ENCODE measurements around the gene MGLL.
"Not testable (repeated sequence)": the region's sequence is repeated elsewhere in the genome, so short reads cannot be mapped to it uniquely, and the experiment has no call there.

Gene MGLL

DNA sequence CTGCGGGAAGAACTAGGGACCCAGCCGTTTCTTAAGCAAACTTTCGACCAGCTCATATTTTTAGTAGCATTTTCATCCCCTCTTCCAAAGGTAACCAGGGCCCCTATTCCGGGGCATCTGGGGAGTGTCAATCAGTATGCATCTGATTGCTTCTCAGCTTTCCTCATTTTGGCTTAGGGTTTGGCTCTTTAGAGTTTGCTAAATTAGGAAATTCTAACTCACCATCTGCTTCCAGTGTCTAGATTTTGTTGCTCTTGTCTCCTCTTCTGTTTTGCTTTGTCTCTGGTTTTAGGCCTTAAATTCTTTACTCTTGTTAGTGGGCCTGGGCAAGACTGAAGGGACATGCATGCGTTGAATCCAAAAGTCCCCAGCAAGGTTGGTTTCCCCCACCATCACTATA, 159.2 kb downstream of the MGLL start:
- Histone ChIP-seq H3K36me3 (ENCODE audit: insufficient read depth, low read length) (peaks cover 2% of the 10 kb centered on the region; the same call in 1 of the 2 replicates), H3K9ac (ENCODE audit: low read depth, low read length) (no peak overlapping the region), H3K4me1 (ENCODE audit: insufficient read depth, low read length) (no peaks in the 10 kb centered on the region)

GRCh38 chr3:127662001-127662469, 160.3 kb downstream of the MGLL start:
- Histone ChIP-seq H3K36me3 (ENCODE audit: insufficient read depth, low read length) (peaks cover 2% of the 10 kb centered on the region; the same call in 1 of the 2 replicates), H3K9me3 (ENCODE audit: control insufficient read depth, insufficient read depth, low read length) (no peaks in the 10 kb centered on the region), H3K9ac (ENCODE audit: low read depth, low read length) (no peak overlapping the region), H3K4me1 (ENCODE audit: insufficient read depth, low read length) (no peaks in the 10 kb centered on the region)

More for the DNA sequence above, 159.2 kb downstream of the MGLL start:
- H3K9me3 ChIP-seq (ENCODE audit: control insufficient read depth, insufficient read depth, low read length): no peaks in the 10 kb centered on the region

DNA sequence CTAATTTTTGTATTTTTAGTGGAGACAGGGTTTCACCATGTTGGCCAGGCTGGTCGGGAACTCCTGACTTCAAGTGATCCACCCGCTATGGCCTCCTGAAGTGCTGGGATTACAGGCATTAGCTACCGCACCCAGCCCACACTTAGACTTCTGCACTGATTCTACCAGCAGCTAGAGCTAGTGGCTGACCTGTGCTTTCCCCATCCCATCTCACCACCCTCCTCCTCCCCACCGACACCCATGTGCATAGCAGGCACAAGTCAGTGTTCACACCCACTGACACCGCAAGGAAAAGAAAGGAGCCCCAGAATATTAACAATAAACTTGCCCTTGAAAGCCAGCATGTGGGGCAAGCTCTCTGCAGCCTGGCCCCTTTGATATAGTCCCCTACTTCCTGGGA, 160.7 kb downstream of the MGLL start:
- Histone ChIP-seq H3K9me3 (ENCODE audit: control insufficient read depth, insufficient read depth, low read length) (no peaks in the 10 kb centered on the region), H3K36me3 (ENCODE audit: insufficient read depth, low read length) (peaks cover 2% of the 10 kb centered on the region; the same call in 1 of the 2 replicates), H3K4me1 (ENCODE audit: insufficient read depth, low read length) (no peaks in the 10 kb centered on the region), H3K9ac (ENCODE audit: low read depth, low read length) (no peak overlapping the region)

DNA sequence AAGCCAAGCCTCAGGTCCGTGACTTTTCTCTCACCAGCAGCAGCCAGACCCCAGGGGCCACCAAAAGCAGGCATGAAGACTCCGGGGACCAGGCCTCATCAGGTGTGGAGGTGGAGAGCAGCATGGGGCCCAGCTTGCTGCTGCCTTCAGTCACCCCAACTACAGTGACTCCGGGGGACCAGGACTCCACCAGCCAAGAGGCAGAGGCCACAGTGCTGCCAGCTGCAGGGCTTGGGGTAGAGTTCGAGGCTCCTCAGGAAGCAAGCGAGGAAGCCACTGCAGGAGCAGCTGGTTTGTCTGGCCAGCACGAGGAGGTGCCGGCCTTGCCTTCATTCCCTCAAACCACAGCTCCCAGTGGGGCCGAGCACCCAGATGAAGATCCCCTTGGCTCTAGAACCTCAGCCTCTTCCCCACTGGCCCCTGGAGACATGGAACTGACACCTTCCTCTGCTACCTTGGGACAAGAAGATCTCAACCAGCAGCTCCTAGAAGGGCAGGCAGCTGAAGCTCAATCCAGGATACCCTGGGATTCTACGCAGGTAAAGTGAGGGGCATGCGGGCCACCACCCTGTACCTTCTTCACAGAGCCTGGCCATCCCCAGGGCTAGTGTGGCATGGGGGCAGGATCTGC, 161.6 kb downstream of the MGLL start:
- peaks cover 1% of the 10 kb centered on the region; the same call in 1 of the 2 replicates for H3K36me3 ChIP-seq (ENCODE audit: insufficient read depth, low read length)
- H3K9ac ChIP-seq (ENCODE audit: low read depth, low read length): no peak overlapping the region
- H3K9me3 ChIP-seq (ENCODE audit: control insufficient read depth, insufficient read depth, low read length): no peaks in the 10 kb centered on the region
- peaks cover 4% of the 10 kb centered on the region; the same call in 1 of the 2 replicates for H3K4me1 ChIP-seq (ENCODE audit: insufficient read depth, low read length)

- no peaks in the 10 kb centered on the region for H3K36me3 ChIP-seq (ENCODE audit: insufficient read depth, low read length)
- H3K4me1 ChIP-seq (ENCODE audit: insufficient read depth, low read length): peaks cover 9% of the 10 kb centered on the region; the same call in 1 of the 2 replicates
- no peak overlapping the region for H3K9ac ChIP-seq (ENCODE audit: low read depth, low read length)
- no peaks in the 10 kb centered on the region for H3K9me3 ChIP-seq (ENCODE audit: control insufficient read depth, insufficient read depth, low read length)
These were observed 164.1 kb downstream of the MGLL start for GRCh38 chr3:127658234-127658633.

DNA sequence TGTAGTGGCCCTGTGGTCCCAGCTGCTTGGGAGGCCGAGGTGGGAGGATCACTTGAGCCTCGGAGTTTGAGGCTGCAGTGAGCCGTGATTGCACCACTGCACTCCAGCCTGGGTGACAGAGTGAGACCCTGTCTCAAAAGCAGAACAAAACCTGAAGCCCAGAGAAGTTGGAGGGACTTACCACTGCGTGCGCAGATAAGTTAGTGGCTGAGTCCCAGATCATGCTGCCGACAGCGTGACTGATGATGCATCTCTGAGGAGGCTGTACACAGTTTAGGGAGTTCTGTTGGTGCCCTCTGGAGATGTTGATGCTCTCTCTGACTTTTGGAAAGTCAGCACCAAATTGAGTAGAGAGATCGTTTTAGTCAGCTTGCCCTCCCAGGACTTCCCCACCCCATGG, 165.4 kb downstream of the MGLL start:
- Histone ChIP-seq H3K36me3 (ENCODE audit: insufficient read depth, low read length) (no peaks in the 10 kb centered on the region), H3K4me1 (ENCODE audit: insufficient read depth, low read length) (peaks cover 9% of the 10 kb centered on the region; the same call in 1 of the 2 replicates), H3K9ac (ENCODE audit: low read depth, low read length) (no peak overlapping the region), H3K9me3 (ENCODE audit: control insufficient read depth, insufficient read depth, low read length) (no peaks in the 10 kb centered on the region)

- Histone ChIP-seq H3K9me3 (ENCODE audit: control insufficient read depth, insufficient read depth, low read length) (no peaks in the 10 kb centered on the region), H3K9ac (ENCODE audit: low read depth, low read length) (no peak overlapping the region), H3K36me3 (ENCODE audit: insufficient read depth, low read length) (no peaks in the 10 kb centered on the region), H3K4me1 (ENCODE audit: insufficient read depth, low read length) (peaks cover 9% of the 10 kb centered on the region; the same call in 1 of the 2 replicates)
These were observed 166.7 kb downstream of the MGLL start for GRCh38 chr3:127655641-127656040.

DNA sequence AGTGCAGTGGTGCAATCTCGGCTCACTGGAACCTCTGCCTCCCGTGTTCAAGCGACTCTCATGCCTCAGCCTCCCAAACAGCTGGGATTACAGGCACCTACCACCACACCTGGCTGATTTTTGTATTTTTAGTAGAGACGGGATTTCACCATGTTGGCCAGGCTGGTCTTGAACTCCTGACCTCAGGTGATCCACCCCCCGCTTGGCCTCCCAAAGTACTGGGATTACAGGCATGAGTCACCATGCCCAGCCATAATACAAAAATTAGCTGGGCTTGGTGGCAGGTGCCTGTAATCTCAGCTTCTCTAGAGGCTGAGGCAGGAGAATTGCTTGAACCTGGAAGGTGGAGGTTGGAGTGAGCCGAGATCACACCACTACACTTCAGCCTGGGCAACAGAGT, 167.3 kb downstream of the MGLL start:
- not testable (repeated sequence) for H3K36me3 ChIP-seq (ENCODE audit: insufficient read depth, low read length); H3K4me1 ChIP-seq (ENCODE audit: insufficient read depth, low read length); H3K9ac ChIP-seq (ENCODE audit: low read depth, low read length); H3K9me3 ChIP-seq (ENCODE audit: control insufficient read depth, insufficient read depth, low read length)

DNA sequence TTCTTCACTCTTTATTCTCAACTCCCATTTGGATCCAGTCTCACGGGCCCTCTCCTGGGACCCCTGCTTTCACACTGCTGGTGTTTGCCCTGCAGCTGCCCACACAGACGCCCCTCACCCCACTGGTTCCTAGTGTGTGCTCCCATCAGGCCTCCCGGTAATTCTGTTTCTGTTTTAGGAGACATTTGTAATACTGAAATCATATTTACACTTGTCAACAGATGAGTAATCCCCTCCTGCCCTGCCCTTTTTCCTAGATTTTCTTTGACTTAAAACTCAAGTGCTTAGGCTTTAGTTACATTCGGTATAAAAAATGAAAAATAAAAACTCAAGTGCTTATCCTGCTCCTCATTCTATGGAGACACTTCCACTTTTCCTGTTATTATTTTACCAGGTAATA, 167.9 kb downstream of the MGLL start:
- H3K36me3 ChIP-seq (ENCODE audit: insufficient read depth, low read length): no peaks in the 10 kb centered on the region
- peaks cover 9% of the 10 kb centered on the region; the same call in 1 of the 2 replicates for H3K4me1 ChIP-seq (ENCODE audit: insufficient read depth, low read length)
- H3K9me3 ChIP-seq (ENCODE audit: control insufficient read depth, insufficient read depth, low read length): no peaks in the 10 kb centered on the region
- H3K9ac ChIP-seq (ENCODE audit: low read depth, low read length): no peak overlapping the region

DNA sequence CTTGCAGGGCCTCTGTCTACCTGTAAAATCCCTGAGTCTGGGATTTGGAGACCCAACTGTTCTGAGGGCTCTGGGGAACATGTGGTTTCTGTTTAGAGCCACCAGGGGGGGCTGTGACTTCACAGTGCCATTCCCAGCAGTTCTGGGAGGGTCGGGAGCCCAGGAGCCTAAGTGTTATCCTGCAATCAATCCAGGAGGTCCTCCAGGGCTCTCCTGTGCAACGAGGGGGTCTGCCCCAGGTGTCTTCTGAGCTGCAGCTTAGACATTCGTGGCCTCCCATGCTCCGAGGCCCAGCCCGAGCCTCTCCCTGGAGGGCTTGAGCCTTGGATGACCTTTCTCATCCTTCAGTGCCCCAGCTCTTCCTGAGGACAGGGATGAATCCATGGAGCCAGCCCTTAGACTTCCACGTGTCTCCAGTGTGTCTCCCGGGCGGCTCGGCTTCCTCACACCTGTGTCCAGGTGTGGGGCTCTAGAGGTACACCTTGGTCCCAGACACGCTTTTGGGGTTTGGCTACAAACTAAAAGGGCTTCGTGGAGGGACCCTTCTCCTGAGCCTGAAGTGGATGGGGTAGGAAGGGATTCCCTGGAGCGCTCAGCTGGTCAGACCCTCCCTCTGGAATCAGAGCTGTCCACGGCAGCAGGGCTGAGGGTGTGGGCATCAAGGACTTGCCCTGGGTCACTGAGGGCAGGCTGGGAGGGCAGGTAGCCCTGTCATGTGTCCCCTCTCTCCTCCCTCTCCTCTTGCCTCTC, 169.9 kb downstream of the MGLL start:
- Histone ChIP-seq H3K9me3 (ENCODE audit: control insufficient read depth, insufficient read depth, low read length) (no peaks in the 10 kb centered on the region), H3K36me3 (ENCODE audit: insufficient read depth, low read length) (no peaks in the 10 kb centered on the region), H3K4me1 (ENCODE audit: insufficient read depth, low read length) (peaks cover 9% of the 10 kb centered on the region; the same call in 1 of the 2 replicates), H3K9ac (ENCODE audit: low read depth, low read length) (no peak overlapping the region)

DNA sequence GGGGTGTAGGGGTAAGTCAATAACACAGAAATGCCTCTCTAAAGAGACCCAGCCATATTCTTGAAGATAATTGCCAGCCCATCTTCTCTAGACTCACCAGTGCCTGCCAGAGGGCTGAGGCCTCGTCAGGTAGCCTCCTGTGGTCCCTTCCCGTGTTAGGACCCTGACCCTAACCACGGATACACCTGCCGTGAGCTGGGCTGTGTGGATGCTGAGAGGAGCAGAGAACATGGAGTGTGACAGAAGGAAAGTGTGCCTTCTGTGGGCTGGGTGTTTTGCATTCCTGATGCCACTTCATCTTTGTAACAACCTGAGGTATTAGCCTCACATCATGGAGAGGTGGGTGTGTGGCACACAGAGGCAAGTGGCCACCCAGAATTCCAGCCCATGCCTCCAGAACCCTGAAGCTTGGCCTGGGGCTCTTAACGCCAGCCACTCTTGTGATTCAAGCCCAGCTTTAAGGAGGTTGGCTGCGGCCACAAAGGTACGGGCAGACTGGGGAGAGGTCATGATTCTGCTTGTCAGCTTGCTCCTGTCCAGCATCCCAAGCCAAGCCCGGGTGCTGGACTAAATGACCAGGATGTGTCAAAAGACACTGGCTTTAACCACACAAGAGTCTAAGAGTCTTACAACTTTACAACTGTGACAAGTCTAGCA, 170.7 kb downstream of the MGLL start:
- no peaks in the 10 kb centered on the region for H3K36me3 ChIP-seq (ENCODE audit: insufficient read depth, low read length)
- H3K9ac ChIP-seq (ENCODE audit: low read depth, low read length): no peak overlapping the region
- no peaks in the 10 kb centered on the region for H3K9me3 ChIP-seq (ENCODE audit: control insufficient read depth, insufficient read depth, low read length)
- H3K4me1 ChIP-seq (ENCODE audit: insufficient read depth, low read length): peaks cover 9% of the 10 kb centered on the region; the same call in 1 of the 2 replicates

GRCh38 chr3:127650236-127650635, 172.1 kb downstream of the MGLL start:
- Histone ChIP-seq H3K9ac (ENCODE audit: low read depth, low read length) (no peak overlapping the region), H3K9me3 (ENCODE audit: control insufficient read depth, insufficient read depth, low read length) (no peaks in the 10 kb centered on the region), H3K4me1 (ENCODE audit: insufficient read depth, low read length) (no peaks in the 10 kb centered on the region), H3K36me3 (ENCODE audit: insufficient read depth, low read length) (no peaks in the 10 kb centered on the region)

- H3K9me3 ChIP-seq (ENCODE audit: control insufficient read depth, insufficient read depth, low read length): no peaks in the 10 kb centered on the region
- no peaks in the 10 kb centered on the region; the same call in 1 of the 2 replicates for H3K4me1 ChIP-seq (ENCODE audit: insufficient read depth, low read length)
- H3K36me3 ChIP-seq (ENCODE audit: insufficient read depth, low read length): no peaks in the 10 kb centered on the region
- no peak overlapping the region for H3K9ac ChIP-seq (ENCODE audit: low read depth, low read length)
These were observed 174.5 kb downstream of the MGLL start for GRCh38 chr3:127647845-127648204.

GRCh38 chr3:127647166-127647844, 175.0 kb downstream of the MGLL start:
- Histone ChIP-seq H3K4me1 (ENCODE audit: insufficient read depth, low read length) (no peaks in the 10 kb centered on the region; the same call in 1 of the 2 replicates), H3K36me3 (ENCODE audit: insufficient read depth, low read length) (no peaks in the 10 kb centered on the region), H3K9ac (ENCODE audit: low read depth, low read length) (no peak overlapping the region), H3K9me3 (ENCODE audit: control insufficient read depth, insufficient read depth, low read length) (no peaks in the 10 kb centered on the region)

Data from ES-I3 (cell line).